HG03378 (cell line): ENCODE data around the gene ITIH3.

ENCODE experiments used
- ATAC-seq: cut with Tn5 transposase; IDR thresholded peaks from one replicate; pipeline ENCODE4 v1.9.1; 2021; ENCODE audit warnings: mild to moderate bottlenecking, moderate library complexity; ENCODE audit not compliant: unreplicated experiment

ITIH3 gene

GRCh38 chr3:52820736-52821135 lies 26.1 kb downstream of the ITIH3 start:
- ATAC-seq = no peak

- no peak for ATAC-seq
Measured at GRCh38 chr3:52822363-52822762, 27.8 kb downstream of the ITIH3 start.

- no peak for ATAC-seq
Measured at GRCh38 chr3:52824037-52824436, 29.4 kb downstream of the ITIH3 start.

- ATAC-seq = no peak
Measured at GRCh38 chr3:52827441-52827840, 32.8 kb downstream of the ITIH3 start.

- no peak for ATAC-seq
Measured at GRCh38 chr3:52827866-52828376, 33.3 kb downstream of the ITIH3 start.

GRCh38 chr3:52829482-52829881 lies 34.9 kb downstream of the ITIH3 start:
- ATAC-seq = no peak

DNA sequence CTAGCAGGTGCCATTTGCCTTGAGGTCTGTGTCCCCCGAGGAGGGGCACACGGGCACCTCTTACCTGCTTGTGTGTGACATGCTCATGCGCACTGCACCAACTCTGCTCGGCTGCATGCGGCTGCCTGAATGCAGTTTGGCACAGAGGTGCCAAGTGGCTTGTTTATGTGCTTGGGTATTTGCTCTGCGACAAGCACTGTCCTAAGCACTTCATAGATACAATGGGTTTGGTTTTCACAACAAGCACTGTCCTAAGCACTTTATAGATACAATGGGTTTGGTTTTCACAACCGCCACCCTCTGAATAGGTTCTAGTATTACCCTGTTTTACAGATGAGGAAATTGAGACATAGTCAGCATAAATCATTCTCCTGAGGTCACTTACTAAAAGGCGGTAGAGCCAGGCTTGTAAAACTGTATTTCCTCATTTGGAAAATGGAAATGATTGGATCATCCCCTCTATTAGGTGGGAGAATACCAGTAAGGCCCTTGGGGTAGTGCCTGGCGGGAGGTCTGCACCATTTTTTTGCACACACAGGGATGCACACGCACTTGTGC lies 35.4 kb downstream of the ITIH3 start:
- no peak for ATAC-seq

GRCh38 chr3:52830535-52831258 lies 36.1 kb downstream of the ITIH3 start, which contains the start of gene ITIH4:
Gene ITIH4, minus strand, starts transcription at chr3:52830672. Its CDS starts 30 bp downstream, at chr3:52830642.
- ATAC-seq = no peak

DNA sequence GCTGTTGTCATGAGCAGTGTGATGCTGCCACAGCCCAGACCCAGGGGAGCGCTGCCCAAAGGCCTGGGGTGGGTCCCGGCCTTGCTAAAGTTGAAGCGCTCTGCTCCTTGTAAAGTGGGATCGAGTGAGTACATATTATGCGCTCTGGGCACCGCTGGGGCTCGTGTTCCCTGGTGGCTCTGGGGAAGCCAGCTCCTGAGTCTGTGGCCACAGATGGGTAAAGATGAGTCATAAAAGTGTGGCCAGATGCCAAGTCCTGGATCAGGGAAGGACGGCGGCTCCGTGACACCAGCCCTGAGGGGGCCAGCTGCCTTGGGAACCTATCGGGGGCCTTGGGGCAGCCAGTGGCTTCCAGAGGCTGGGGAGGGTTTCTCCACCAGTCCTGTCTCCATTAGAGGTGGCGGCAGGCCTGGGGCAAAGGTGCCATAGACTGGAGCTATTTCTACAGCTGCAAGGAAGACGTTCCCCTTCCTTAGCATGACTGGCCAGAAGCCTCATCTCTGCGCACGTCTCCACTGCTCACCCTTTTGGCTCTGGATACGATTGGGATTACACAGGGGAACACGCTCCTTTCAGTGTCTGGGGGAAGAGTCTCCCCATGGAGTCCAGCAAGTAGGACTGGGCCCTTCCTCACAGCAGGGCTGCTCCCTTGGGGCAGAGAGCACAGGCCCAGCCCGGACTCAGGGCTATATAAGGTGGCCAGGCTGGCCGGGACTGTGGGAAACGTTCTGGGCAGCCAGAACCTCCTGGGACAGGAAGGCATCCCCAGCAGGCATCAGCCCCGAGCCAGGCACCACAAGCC lies 37.1 kb downstream of the ITIH3 start:
- ATAC-seq = no peak

- no peak for ATAC-seq
Measured at GRCh38 chr3:52833202-52833601, 38.6 kb downstream of the ITIH3 start.

DNA sequence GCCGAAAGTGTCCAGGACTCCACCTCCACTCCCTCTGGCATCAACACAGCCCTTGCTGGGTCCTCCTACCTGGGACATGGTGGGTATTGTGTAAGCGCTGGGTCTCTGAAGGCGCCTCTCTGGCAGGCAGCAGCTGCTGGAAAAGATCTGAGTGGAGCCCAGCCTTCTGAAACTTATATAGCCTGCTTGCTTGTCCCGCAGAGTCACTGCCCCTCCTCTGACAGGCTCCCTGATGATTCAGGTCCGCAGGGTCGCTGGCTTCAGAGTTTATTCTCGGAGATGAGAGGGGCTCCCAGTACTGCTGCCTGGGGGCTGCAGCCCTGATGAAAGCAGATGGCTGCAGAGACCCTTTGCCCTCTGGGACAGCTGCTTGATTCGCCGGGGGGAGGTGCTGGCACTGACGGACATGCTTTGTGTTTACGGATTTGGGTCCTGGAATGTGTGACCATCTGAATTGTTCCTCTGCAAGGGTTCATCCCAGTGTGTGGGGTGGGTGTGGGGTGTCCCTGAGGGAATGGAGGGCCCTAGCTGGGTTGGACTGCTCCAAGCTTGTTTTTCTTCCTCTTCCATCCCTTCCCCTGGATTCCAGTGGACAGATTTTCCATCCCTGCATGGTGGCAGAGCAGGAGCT lies 40.4 kb downstream of the ITIH3 start, which contains the start of gene MUSTN1:
Gene MUSTN1, minus strand, starts transcription at position 149 of the 631 bp plus-strand sequence. Its CDS starts 71 bp downstream, at position 78.
- ATAC-seq = no peak

DNA sequence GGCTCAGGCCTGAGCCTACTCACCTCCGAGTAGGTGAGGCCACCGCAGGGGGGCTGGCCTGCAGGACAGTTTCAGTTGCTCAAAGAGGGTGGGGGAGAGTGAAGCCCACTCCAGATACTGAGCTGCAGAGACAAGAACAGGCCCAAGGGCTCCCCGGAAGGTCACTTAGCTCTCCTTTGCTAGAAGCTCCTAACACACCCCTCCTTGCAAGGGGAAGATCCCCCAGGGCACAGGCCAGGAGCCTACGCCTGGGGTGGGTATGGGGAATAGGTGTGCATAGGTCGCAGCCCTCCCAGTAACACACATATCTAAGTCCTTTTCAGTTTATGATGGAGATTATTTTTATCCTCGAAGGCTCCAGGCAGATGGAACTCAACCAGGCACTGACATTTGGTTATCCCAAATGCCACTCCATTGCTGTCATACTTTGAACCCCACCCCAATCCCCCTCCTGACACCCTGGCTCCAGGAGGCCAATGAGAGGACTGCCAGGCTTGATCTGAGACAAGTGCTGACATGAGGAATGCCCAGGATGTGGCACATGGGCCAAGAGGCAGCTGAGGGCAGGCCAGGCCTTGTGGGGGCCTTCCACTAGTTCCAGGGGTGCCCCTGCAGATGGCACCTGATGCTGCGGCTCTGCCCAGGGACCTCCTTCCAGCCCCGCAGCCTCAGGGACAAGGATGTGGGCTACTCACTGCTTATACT lies 41.3 kb downstream of the ITIH3 start:
- ATAC-seq = no peak

DNA sequence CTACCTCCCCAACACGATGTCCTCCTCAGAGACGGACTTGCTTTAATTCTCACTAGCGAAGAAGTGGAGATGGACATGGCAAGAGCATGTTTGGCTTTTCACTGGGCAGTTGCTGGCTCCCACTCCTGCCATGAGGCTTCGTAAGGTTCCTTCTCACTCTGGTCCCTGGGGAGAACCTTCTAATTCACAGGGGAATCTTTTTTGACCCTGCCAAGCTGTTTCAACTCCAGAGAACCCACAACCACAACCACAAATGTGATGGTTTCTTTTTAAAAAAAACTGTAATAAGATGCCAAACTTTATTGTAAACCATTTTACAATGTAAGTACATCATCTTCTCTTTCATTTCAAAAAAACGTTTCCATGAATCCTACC lies 41.9 kb downstream of the ITIH3 start:
- ATAC-seq = no peak

DNA sequence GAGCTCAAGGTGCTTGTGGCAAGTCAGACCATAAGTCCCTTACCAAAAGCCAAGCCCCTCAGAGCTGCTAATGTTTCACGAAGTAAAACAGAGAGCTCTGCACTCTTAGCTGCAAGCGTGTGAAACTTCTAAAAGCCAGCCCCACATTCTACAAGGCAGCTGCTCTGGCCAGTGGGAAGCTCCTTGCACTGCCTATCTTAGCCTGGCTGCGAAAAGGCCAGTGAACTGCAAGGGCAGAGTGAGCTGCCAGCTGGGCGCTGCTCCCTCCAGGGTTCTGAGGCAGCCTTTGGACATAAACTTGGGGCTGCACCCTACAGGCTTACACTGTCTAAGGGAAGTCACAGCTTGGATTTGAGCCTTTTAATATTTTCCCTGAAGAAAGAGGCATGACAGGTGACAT lies 42.4 kb downstream of the ITIH3 start:
- ATAC-seq = no peak

- no peak for ATAC-seq
Measured at GRCh38 chr3:52838561-52839267, 44.1 kb downstream of the ITIH3 start.

GRCh38 chr3:52839268-52839575 lies 44.6 kb downstream of the ITIH3 start:
- no peak for ATAC-seq

DNA sequence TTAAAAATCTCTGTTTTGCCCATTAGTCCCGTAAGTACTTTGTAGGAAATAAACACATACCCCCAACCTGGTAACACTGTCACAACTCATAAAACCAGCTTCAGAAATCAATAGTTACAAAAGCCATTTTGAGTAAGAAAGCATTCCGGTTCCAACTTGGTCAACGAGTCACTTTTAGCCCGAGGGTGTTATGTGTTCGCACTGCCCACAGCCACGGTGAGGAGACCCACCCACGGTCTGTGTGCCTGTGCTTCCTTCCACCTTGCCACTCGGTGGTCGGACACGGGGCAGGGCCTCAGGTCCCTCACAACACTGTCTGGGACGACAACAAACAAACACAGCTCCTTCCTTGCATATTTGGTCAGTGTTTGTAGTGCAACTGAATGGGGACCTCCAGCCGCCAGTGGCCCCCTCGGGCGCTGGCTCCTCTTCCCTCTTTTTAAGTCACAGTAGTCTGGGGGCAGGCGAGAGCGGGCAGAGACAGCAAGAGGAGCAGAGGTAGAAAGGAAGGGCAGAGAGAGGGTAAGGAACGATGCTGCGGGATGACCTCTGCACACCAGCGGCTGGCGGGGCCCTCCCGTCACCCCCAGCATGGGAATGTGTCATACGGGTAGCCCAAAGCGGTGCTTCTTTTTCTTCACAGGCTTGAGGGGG lies 45.4 kb downstream of the ITIH3 start:
- ATAC-seq = no peak

GRCh38 chr3:52841211-52841980 lies 46.8 kb downstream of the ITIH3 start:
- no peak for ATAC-seq

GRCh38 chr3:52841981-52842340 lies 47.4 kb downstream of the ITIH3 start:
- ATAC-seq = no peak
